HepG2 (cell line): Measurements from ENCODE around the gene FXN. TPM values are rescaled to one million over a fixed set of nuclear protein-coding genes. Genes with fewer than 3 reads are reported as not detected.

Source experiments
- MXD1 ChIP-seq: sonication (generic); formaldehyde crosslinking; IDR thresholded peaks from 2 replicates; pipeline ENCODE4 v1.4.0; 2020; ENCODE audit warnings: mild to moderate bottlenecking, missing genetic modification reagents
- PBX3 ChIP-seq: sonication (generic); formaldehyde crosslinking; IDR thresholded peaks from 2 replicates; pipeline ENCODE4 v1.8.1; 2023; ENCODE audit warnings: missing genetic modification reagents, inconsistent platforms, borderline replicate concordance
- SIN3A ChIP-seq: IDR thresholded peaks from 2 replicates; pipeline ENCODE4 v1.6.1; 2011; ENCODE audit warnings: low read depth, mild to moderate bottlenecking, control low read depth, low read length, borderline replicate concordance
- ZBTB7A ChIP-seq: sonication (generic); formaldehyde crosslinking; IDR thresholded peaks from 2 replicates; pipeline ENCODE4 v1.8.0; 2022; ENCODE audit warnings: mild to moderate bottlenecking, missing genetic modification reagents
- ZKSCAN8 ChIP-seq: IDR thresholded peaks from 2 replicates; pipeline ENCODE4 v1.6.1; 2016; ENCODE audit warnings: borderline replicate concordance, missing genetic modification reagents, missing compliant biosample characterization
- ZNF30 ChIP-seq: sonication (generic); formaldehyde crosslinking; IDR thresholded peaks from 2 replicates; pipeline ENCODE4 v1.5.0; 2020; ENCODE audit warnings: mild to moderate bottlenecking, missing genetic modification reagents
- ZNF546 ChIP-seq: sonication (generic); formaldehyde crosslinking; conservative IDR thresholded peaks from 2 replicates; pipeline ENCODE4 v1.8.1; 2023; ENCODE audit warnings: mild to moderate bottlenecking, missing genetic modification reagents
- ZNF569 ChIP-seq: sonication (generic); formaldehyde crosslinking; IDR thresholded peaks from 2 replicates; pipeline ENCODE4 v1.5.0; 2020; ENCODE audit warnings: mild to moderate bottlenecking, missing genetic modification reagents, moderate library complexity, borderline replicate concordance
- ZNF646 ChIP-seq: sonication (generic); formaldehyde crosslinking; IDR thresholded peaks from 2 replicates; pipeline ENCODE4 v1.9.0; 2021; ENCODE audit warnings: mild to moderate bottlenecking, missing genetic modification reagents
- polyA plus RNA-seq, 8 experiments: library from polyadenylated mRNA; depleted of rRNA in 3 of 8; stranded (reverse) in 7 of 8; unstranded in 1 of 8; fragments of >200 nt; fragmentation: Illumina TruSeq in 4 of 8; extraction: Trizol in 4 of 8; gene quantifications; 2 replicates each; pipeline versions ENCODE4 v1.2.1 to v1.2.3, GENCODE V29; 2011 to 2016; ENCODE audit warnings: low read depth in 4 of 8, missing spikeins in 1 of 8, mixed read lengths in 1 of 8; ENCODE audit not compliant: insufficient read depth in 1 of 8
- total RNA-seq, 5 experiments: library from RNA; depleted of rRNA; stranded (reverse); fragments of >200 nt; fragmentation: Illumina TruSeq; extraction: Trizol; gene quantifications; 2 replicates each; pipeline ENCODE4 v1.2.3, GENCODE V29; 2016; ENCODE audit warnings: low read depth in 1 of 5
- TF ChIP-seq, protein P1 (sequence below): sonication (generic); formaldehyde crosslinking; IDR thresholded peaks from 2 replicates; pipeline ENCODE4 v1.8.1; 2023; ENCODE audit warnings: mild to moderate bottlenecking, moderate library complexity, missing genetic modification reagents
- TF ChIP-seq, protein P2 (sequence below): sonication (generic); formaldehyde crosslinking; IDR thresholded peaks from 2 replicates; pipeline ENCODE4 v1.4.0; 2020; ENCODE audit warnings: mild to moderate bottlenecking, low read depth, missing genetic modification reagents
- TF ChIP-seq, protein P3 (sequence below): sonication (generic); formaldehyde crosslinking; IDR thresholded peaks from 2 replicates; pipeline ENCODE4 v1.4.0; 2020; ENCODE audit warnings: missing genetic modification reagents

The FXN gene
- total and polyA plus RNA-seq, 2 of the 13 experiments (the other 11 are each of a cell fraction or from before 2014, with no cell fraction given), result 24.1 to 26.0 TPM

DNA sequence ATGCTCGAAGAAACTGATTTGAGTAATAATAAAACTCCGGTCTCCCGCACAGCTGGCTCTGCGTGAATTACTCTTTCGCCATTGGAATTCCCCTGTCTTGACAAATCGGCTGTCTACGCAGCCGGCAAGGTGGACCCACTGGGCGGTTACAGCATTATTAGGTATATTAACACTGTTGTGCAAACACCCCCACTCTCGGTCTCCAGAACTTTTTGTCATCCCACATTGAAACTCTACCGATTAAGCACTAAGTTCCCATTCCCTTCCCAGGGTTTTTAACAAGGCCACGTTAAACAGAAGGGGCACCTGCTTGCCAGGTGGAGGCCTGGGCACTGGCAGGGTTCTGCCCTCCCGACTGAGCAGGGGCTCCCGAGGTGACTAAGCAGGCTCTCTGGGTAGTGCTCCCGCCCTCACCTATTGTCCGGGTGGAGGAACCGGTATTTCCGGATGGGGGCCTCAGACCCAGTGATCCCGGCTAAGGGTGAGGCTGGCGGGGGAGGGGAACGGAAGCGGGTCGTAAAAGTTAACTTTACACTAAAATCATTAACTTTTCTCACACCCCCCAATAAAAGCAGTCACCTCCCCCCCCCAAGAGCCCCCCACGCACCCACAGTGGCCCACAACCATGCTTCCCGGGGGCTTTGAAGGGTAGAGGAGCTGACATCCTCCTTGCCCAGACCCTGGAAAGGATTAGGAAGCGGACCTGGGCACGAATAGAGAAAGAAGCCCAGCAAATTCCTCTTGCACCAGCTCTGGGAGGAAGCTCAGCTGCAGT is 85.0 kb downstream of the FXN start (continued):
- TF ChIP-seq ZNF546 (CRISPR knock-in tag) (no peak; the same call in 1 of the 2 replicates), ZBTB7A (0 out of 2 replicates have a peak, but pooled peaks have one; percentile 38), ZKSCAN8 (CRISPR knock-in tag) (no peak), PBX3 (CRISPR knock-in tag) (no peak), ZNF569 (CRISPR knock-in tag) (no peak), SIN3A (peak; percentile 59; the same call in 1 of the 2 replicates), MXD1 (CRISPR knock-in tag) (no peak), ZNF30 (no peak), ZNF646 (CRISPR knock-in tag) (no peak)
- TF ChIP-seq, protein P1, sequence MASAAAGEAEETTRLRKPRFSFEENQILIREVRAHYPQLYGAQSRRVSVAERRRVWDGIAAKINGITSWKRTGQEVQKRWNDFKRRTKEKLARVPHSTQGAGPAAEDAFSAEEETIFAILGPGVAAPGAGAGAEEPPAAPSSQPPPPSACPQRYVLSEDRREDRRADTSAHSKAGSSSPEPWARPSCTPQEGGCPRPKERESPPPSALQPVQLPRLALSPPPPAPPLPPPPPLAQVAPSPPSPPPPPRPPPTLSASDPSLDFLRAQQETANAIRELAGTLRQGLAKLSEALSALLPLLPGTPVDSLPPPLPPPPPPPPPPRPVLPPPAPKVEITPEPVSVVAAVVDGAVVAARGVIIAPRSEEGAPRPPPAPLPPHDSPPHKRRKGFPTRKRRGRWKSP, result no peak
- TF ChIP-seq, protein P2, sequence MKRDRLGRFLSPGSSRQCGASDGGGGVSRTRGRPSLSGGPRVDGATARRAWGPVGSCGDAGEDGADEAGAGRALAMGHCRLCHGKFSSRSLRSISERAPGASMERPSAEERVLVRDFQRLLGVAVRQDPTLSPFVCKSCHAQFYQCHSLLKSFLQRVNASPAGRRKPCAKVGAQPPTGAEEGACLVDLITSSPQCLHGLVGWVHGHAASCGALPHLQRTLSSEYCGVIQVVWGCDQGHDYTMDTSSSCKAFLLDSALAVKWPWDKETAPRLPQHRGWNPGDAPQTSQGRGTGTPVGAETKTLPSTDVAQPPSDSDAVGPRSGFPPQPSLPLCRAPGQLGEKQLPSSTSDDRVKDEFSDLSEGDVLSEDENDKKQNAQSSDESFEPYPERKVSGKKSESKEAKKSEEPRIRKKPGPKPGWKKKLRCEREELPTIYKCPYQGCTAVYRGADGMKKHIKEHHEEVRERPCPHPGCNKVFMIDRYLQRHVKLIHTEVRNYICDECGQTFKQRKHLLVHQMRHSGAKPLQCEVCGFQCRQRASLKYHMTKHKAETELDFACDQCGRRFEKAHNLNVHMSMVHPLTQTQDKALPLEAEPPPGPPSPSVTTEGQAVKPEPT, result no peak
- TF ChIP-seq, protein P3, sequence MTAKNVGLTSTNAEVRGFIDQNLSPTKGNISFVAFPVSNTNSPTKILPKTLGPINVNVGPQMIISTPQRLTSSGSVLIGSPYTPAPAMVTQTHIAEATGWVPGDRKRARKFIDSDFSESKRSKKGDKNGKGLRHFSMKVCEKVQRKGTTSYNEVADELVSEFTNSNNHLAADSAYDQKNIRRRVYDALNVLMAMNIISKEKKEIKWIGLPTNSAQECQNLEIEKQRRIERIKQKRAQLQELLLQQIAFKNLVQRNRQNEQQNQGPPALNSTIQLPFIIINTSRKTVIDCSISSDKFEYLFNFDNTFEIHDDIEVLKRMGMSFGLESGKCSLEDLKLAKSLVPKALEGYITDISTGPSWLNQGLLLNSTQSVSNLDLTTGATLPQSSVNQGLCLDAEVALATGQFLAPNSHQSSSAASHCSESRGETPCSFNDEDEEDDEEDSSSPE (CRISPR knock-in tag), result 0 out of 2 replicates have a peak, but pooled peaks have one; percentile 4
